ENCODE data around the gene ENKD1. TPM values are rescaled to one million over a fixed set of nuclear protein-coding genes. Genes with fewer than 3 reads are reported as not detected.
A peak's percentile ranks its signal among the peaks of the same experiment; 100 is the strongest.

ENKD1 gene
- total RNA-seq, 1 experiment from 2014 or later: 11.9 TPM

DNA sequence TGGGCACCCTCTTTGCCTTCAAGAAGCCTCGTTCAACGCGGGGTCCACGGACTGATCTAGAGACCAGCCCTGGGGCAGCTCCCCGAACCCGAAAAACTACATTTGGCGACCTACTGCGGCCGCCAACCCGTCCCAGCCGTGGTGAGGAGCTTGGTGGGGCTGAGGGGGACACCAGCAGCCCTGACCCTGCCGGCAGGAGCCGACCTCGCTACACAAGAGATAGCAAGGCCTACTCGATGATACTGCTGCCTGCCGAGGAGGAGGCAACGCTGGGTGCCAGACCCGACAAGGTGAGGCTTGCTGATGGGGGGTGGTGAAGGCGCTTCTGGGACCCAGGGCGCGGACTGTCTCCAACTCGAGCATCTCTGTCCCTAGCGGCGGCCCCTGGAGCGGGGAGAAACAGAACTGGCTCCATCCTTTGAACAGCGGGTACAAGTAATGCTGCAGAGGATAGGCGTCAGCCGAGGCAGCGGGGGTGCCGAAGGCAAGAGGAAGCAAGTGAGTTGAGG is 12.1 kb downstream of the ENKD1 start:
- Mint-ChIP-seq H3K36me3 (peaks cover 4% of the 10 kb centered on the region; the same call in 1 of the 2 replicates), H3K4me1 (peaks cover 15% of the 10 kb centered on the region; the same call in 1 of the 2 replicates), H3K27ac (no peak overlapping the region), H3K27me3 (ENCODE audit: low read depth) (peaks cover 57% of the 10 kb centered on the region), H3K4me3 (peak overlapping the region; percentile 22; the same call in 1 of the 2 replicates), H3K9me3 (no peaks in the 10 kb centered on the region)
- DNase-seq (ENCODE audit: low spot score) (no peak), ATAC-seq (no peak)
- CTCF ChIA-PET: interaction anchor here (0.6 to 3.1 kb wide), 5 partner anchors 9 to 223 kb away, joined by 6 to 12 read pairs (median 6); partner anchors contain the start of genes C16orf86 and ENKD1
- POLR2A ChIA-PET: no interaction called here
- TF ChIP-seq ZNF121 (CRISPR knock-in tag; IDR thresholded peaks at IDR 0.05): no peak
- no peak for TF ChIP-seq GRHL2 (CRISPR knock-in tag; IDR thresholded peaks at IDR 0.05; ENCODE audit: insufficient replicate concordance, severe bottlenecking)
- TF ChIP-seq JAZF1 (CRISPR knock-in tag; IDR thresholded peaks at IDR 0.05): no peak
- no peak for TF ChIP-seq HMGXB4 (CRISPR knock-in tag; IDR thresholded peaks at IDR 0.05)
- TF ChIP-seq, protein P1, sequence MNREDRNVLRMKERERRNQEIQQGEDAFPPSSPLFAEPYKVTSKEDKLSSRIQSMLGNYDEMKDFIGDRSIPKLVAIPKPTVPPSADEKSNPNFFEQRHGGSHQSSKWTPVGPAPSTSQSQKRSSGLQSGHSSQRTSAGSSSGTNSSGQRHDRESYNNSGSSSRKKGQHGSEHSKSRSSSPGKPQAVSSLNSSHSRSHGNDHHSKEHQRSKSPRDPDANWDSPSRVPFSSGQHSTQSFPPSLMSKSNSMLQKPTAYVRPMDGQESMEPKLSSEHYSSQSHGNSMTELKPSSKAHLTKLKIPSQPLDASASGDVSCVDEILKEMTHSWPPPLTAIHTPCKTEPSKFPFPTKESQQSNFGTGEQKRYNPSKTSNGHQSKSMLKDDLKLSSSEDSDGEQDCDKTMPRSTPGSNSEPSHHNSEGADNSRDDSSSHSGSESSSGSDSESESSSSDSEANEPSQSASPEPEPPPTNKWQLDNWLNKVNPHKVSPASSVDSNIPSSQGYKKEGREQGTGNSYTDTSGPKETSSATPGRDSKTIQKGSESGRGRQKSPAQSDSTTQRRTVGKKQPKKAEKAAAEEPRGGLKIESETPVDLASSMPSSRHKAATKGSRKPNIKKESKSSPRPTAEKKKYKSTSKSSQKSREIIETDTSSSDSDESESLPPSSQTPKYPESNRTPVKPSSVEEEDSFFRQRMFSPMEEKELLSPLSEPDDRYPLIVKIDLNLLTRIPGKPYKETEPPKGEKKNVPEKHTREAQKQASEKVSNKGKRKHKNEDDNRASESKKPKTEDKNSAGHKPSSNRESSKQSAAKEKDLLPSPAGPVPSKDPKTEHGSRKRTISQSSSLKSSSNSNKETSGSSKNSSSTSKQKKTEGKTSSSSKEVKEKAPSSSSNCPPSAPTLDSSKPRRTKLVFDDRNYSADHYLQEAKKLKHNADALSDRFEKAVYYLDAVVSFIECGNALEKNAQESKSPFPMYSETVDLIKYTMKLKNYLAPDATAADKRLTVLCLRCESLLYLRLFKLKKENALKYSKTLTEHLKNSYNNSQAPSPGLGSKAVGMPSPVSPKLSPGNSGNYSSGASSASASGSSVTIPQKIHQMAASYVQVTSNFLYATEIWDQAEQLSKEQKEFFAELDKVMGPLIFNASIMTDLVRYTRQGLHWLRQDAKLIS (CRISPR knock-in tag; IDR thresholded peaks at IDR 0.05; ENCODE audit: borderline replicate concordance): no peak

DNA sequence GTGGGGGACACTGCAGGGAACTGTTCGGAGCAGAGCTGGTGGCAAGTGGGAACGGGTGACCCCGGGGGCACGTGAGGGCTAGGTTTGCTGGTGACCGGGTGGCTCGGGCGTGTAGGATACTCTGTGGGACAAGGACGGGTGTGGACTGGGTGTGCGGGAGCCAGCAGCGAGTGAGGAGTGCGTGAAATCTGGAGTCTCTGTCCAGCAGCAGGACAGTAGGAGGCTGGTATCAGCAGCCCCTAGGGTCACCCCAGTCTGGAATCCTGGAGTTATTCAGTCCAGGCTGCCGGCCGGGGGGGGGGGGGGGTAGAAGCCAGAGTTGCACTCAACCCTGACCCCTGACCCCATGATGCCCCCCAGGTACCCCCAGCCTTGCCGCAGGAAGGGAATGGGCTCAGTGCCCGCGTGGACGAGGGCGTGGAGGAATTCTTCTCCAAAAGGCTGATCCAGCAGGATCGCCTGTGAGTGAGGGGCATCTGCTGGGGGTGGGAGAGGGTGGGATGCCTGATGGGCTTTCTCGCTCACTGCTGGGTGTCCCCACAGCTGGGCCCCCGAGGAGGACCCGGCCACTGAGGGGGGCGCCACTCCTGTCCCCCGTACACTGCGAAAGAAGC is 12.7 kb downstream of the ENKD1 start:
- CTCF ChIA-PET: interaction anchor here (0.6 to 6.8 kb wide), 7 partner anchors 9 to 222 kb away, joined by 3 to 38 read pairs (median 6); partner anchors contain the start of genes ATP6V0D1, C16orf86 and ENKD1
- ATAC-seq: no peak
- TF ChIP-seq ZSCAN18 (CRISPR knock-in tag; IDR thresholded peaks at IDR 0.05) (no peak), HMGXB4 (CRISPR knock-in tag; IDR thresholded peaks at IDR 0.05) (no peak), ELF4 (CRISPR knock-in tag; IDR thresholded peaks at IDR 0.05; ENCODE audit: low read depth) (no peak), FOXJ3 (CRISPR knock-in tag; IDR thresholded peaks at IDR 0.05; ENCODE audit: borderline replicate concordance) (no peak)
- TF ChIP-seq, protein P2, sequence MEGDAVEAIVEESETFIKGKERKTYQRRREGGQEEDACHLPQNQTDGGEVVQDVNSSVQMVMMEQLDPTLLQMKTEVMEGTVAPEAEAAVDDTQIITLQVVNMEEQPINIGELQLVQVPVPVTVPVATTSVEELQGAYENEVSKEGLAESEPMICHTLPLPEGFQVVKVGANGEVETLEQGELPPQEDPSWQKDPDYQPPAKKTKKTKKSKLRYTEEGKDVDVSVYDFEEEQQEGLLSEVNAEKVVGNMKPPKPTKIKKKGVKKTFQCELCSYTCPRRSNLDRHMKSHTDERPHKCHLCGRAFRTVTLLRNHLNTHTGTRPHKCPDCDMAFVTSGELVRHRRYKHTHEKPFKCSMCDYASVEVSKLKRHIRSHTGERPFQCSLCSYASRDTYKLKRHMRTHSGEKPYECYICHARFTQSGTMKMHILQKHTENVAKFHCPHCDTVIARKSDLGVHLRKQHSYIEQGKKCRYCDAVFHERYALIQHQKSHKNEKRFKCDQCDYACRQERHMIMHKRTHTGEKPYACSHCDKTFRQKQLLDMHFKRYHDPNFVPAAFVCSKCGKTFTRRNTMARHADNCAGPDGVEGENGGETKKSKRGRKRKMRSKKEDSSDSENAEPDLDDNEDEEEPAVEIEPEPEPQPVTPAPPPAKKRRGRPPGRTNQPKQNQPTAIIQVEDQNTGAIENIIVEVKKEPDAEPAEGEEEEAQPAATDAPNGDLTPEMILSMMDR (IDR thresholded peaks at IDR 0.05): no peak
- H3K4me1 Mint-ChIP-seq: peaks cover 13% of the 10 kb centered on the region
- H3K36me3 Mint-ChIP-seq: peaks cover 4% of the 10 kb centered on the region; the same call in 1 of the 2 replicates
- H3K27me3 Mint-ChIP-seq (ENCODE audit: low read depth): peaks cover 62% of the 10 kb centered on the region
- no peak for DNase-seq (ENCODE audit: low spot score)
- H3K27ac Mint-ChIP-seq: no peak overlapping the region
- H3K9me3 Mint-ChIP-seq: no peaks in the 10 kb centered on the region
- POLR2A ChIA-PET: no interaction called here
- H3K4me3 Mint-ChIP-seq: peak overlapping the region; percentile 72

All from WTC11 (cell line).